GM21360 (cell line): ENCODE results near the gene YEATS2.
"Not testable (repeated sequence)": the region's sequence is repeated elsewhere in the genome, so short reads cannot be mapped to it uniquely, and the experiment has no call there.

Experiments
- ATAC-seq: cut with Tn5 transposase; IDR thresholded peaks from one replicate; pipeline ENCODE4 v1.9.1; 2021; ENCODE audit warnings: mild to moderate bottlenecking, moderate library complexity; ENCODE audit not compliant: unreplicated experiment

YEATS2 gene

DNA sequence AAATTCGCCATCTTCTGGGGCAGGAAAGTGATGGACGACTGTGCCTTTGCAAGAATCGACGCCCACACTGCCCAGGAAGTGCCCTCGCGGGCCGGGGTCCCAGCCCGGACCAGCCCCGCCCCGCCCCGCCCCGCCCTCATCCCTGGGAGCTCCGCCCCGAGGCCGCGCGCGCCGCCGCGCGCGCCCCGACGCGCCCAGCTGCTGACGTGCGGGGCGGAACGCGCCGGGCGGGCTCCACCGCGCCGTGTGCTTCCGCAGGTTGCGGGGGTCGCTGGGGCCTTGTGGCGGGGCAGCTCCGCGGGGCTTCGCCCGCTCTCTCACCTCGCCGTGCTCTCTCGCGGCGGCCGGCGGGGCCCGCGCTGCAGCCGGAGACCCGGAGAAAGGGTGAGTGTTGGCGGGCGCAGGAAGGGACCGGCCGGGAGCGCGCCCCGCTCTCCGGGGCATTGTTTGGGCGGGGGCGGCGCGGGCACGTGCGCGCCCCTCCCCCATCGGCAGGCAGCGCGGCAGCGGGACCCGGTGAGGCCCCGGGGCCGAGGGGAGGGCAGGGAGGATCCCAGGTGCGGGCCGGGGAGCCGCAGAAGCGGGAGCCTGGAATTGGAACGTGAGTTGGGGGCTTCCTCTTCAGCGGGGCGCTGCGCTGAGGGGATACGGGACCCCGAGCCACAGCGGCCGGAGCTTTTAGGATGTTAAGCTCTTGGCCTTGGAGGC lies at the start of gene YEATS2:
TSS of gene YEATS2 (plus strand) at position 188 of the 708 bp plus-strand sequence. CDS start 17,366 bp downstream, outside the sequence.
- ATAC-seq = peak; percentile 78

DNA sequence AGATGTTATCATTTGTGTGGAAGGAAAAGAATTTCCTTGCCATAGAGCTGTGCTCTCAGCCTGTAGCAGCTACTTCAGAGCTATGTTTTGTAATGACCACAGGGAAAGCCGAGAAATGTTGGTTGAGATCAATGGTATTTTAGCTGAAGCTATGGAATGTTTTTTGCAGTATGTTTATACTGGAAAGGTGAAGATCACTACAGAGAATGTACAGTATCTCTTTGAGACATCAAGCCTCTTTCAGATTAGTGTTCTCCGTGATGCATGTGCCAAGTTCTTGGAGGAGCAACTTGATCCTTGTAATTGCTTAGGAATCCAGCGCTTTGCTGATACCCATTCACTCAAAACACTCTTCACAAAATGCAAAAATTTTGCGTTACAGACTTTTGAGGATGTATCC lies 47.0 kb upstream of the YEATS2 start:
- ATAC-seq = no peak

DNA sequence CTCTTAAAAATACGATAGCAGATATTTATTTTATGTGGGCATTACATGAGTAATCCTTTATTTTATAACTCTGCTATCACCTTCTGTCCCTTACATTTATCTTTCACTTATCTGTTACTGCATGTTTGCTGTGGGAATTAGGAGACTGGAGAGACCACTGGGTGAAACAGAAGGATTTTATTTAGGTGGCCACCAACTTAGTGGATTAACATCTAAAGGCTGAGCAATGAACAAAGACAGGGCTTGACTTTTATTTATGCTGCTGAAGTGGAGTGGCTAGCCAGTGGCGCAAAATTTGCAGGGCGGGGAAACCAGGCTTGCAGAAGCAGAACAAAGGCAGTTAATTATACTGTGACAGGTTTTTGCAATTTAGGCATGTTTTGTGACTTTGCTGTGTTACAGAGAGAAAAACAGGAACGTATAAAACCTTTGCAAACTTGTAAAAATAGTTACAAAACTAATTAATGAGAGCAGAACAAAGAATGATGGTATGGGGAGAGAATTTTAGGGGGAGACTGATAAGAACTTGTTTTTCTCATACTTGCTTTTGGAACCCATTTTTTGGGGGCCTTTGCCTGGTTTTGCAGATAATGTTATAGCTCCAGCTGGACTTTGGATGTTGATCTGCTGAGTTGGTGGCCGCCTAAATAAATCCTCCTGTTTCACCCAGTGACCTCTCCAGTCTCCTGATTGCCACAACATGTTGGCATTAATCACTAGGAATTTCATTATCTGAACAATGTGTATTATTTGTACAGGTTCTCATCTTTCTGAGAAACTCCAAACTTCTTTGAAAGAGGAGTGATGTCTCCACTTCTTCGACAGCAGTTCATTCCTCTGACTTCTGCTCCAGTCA lies 44.2 kb upstream of the YEATS2 start:
- ATAC-seq = no peak

DNA sequence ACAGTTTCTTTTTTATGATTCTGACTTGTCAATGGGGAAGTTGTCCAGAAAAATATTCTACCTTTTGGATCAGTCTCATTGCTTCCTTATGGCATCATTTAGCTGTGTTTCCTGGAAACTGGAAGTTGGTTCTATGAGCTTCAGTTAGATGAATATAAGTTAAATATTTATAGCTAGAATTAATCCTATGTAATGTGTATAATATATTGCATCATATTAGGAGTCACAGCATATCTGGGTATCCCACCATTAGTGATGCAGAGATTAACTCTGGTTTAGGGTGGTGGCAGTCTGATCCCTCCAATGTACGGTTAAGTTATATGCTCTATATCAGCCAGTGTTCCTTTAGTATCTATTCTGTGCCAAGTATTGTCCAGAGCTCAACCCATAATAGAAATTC lies 42.9 kb upstream of the YEATS2 start:
- ATAC-seq = no peak

DNA sequence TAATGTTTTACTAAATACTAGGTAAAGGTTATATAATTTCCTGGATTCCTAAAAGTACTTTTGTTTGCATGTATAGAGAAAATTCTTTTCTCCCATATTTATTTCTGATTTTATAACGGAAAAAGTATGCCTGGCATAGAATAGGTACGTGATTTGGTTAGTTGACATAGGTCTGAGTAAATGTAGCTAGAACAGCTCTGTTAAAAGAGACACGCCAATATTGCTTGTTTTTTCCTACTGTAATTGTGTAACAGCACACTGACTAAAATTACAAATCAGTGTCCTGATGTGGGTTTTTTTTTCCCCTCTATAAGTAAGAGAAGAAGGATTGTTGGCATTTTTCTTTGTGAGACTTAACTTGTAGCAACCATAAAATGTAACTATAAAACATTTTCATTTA lies 35.5 kb upstream of the YEATS2 start:
- ATAC-seq = no peak

DNA sequence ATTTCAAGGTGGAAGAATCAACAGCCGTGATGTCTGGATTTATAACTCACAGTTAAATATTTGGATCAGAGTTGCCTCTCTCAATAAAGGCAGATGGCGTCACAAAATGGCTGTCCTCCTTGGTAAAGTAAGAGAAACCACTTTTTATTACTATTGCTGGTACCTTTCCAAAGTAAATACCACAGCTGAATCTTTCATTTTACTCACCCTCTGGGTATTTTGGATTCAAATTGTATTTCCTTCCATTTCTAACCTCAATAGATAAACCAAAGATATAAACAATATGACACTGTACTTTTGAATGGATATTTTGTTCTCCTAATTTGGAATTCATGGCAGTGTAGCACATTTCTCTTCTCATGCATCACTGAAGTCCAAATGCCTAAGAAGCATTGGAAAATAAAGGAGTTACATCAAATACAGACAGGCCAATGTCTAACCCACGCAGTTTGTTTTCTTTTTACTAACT lies 32.6 kb upstream of the YEATS2 start:
- no peak for ATAC-seq

DNA sequence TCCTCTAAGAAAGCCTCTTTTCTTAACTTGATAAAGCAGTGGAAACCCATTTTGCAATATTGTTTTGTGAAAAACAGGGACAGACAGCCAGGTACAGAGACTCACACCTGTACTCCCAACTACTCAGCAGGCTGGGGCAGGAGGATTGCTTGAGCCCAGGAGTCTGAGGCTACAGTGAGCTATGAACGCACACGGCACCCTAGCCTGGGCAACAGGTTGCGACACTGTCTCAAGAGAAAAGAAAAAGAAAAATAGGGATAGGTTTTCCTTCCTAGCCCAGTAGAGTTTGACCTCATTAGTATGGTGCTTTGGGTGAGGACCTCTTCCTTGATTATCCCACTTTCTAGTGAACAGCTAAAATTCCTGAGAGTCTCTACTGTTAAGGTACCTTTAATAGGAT lies 17.5 kb upstream of the YEATS2 start:
- no peak for ATAC-seq

DNA sequence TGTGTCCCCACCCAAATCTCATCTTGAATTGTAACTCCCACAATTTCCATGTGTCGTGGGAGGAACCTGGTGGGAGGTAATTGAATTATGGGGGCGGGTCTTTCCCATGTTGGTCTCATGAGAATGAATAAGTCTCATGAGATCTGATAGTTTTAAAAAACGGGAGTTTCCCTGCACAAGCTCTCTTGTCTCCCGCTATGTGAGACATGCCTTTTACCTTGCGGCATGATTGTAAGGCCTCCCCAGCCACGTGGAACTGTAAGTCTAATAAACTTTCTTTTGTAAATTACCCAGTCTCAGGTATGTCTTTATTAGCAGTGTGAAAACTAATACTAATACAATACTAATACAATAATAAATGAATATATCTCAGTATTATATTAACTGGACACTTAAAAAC lies 9.9 kb upstream of the YEATS2 start:
- no peak for ATAC-seq

DNA sequence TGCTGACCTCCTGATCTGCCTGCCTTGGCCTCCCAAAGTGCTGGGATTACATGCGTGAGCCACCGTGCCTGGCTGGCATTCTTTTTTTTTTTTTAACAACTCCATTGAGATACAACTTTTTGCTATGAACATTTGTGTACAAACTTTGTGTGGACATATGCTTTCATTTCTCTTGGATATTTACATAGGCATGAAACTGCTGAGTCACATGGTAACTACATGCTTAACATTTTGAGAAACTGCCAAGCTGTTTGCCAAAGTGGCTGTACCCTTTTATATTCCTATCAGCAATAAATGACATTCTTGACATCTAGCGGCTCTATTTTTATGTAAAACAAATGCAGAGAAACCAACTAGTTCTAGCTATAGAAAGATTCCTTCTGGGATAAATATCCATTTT lies 8.7 kb upstream of the YEATS2 start:
- ATAC-seq = no peak

DNA sequence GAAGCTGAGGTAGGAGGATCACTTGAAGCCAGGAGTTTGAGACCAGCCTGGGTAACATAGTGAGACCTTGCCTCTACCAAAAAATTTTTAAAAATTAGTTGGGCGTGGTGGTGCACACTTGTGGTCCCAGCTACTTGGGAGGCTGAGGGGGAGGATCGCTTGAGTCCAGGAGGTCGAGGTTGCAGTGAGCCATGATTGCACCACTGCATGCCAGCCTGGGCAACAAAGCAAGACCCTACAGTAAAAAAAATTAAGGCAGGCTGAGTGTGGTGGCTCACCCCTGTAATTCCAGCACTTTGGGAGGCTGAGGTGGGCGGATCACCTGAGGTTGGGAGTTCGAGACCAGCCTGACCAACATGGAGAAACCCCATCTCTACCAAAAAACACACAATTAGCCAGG lies 8.0 kb upstream of the YEATS2 start:
- not testable (repeated sequence) for ATAC-seq

DNA sequence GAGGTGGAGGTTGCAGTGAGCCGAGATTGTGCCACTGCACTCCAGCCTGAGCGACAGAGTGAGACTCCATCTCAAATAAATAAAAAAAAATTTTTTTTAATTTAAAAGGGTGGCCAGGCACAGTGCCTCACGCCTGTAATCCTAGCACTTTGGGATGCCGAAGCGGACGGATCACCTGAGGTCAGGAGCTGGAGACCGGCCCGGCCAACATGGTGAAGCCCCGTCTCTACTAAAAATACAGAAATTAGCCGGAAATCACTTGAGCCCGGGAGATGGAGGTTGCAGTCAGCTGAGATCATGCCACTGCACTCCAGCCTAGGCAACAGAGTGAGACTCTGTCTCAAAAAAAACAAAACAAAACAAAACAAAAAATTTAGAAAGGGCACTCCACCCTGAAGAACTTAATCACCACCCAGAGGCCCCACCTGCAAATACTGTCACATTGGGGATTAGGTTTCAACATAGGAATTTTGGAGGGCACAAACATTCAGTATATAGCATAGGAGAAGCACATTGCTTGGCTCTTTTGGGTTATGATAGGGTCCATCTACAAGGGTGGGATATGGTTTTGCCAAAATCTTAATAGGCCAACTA lies 7.1 kb upstream of the YEATS2 start:
- ATAC-seq = no peak

DNA sequence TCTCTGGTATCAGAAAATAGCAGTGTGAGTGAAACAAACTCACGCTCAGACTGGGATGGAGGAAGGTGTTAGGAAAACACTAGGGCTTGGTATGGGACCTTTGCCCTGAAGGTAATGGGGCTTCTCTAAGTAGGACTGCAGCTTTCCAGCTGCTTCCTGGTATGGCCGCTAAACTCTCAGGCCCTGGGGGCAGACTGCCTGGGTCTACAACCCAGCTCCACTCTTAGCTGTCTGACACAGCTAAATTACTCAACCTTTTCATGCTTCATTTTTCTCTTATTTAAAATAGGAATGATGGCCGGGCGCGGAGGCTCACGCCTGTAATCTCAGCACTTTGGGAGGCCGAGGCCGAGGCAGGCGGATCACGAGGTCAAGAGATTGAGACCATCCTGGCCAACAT lies 5.2 kb upstream of the YEATS2 start:
- ATAC-seq = no peak

DNA sequence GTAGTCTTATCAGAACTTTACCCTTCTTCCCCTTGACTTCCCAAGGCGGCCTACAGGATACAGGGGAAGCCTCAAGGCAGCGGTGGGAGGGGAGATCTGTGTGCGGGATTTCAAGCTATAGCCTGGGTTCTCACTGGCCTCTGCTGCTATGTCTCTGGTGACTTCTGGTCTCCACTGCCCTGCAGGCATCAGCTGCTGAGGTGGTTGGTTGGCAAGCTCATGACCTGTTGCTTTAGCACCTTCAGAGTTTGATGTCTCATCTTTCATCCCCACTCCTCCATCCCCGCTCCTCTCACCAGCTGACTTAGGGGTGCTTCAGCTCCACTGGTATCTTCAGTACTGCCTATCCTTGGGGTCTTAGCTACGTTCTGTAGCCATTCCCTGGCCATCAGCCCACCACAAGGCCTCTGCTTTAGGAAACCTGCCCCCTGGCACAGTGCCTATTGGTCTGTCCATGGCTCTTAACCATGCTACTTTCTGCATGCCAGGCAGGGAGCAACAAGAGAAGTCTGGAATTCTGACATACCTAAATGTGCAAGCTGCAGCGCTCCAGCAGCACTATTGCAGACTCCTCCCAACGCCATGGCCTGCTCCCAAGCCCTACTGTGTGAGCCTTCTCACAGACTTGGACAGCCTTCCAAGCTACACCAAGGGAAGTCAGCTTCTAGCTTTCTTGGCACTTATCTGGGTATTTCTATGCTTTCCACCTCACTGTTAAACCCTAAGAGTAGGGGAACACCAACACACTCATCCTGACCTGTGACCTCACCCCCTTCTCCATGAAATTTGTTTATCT lies 1.8 kb upstream of the YEATS2 start:
- no peak for ATAC-seq

DNA sequence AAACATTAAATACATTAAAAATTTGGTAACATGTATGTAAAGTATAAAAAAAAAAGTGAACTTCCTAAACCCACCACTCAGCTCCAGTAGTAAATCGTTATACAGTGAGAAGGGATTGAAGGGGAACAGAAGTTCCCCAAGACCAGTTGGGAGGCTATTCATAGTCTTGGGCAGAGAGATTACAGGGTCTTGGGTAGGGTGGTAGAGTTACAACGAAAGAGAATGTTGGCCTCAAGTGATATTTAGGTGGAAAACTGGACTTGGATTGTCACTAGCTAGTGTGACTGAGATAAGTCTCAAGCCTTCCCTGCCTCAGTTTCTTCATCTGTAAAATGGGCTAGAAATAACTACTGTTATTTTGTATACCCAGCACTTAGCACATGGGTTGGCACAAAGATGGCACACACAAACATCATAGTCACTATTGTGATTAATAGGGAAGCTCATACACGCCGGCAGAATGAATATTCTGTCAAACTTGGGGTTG lies 431 bp upstream of the YEATS2 start:
- no peak for ATAC-seq

DNA sequence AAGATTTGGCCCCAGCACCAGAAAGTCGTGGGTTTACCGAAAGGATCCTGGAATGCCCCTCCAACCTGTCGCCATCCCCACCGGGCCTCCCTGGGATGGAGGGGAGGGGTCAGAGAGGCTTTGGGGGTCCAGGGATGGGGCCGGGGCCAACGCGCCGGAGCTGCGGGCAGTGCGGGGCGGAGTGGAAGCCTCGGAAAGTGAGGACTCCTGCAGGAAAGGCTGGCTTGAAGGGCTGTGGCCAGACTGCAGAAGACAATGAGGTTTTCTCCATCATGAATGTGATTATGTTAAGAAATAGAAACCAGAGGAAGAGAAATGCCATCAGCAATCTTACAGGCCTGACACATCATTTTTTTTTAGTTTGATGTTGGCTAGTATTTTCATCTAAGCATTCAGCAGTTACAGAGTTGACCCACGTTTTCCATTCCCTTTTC lies 738 bp downstream of the YEATS2 start:
- peak; percentile 14 for ATAC-seq

DNA sequence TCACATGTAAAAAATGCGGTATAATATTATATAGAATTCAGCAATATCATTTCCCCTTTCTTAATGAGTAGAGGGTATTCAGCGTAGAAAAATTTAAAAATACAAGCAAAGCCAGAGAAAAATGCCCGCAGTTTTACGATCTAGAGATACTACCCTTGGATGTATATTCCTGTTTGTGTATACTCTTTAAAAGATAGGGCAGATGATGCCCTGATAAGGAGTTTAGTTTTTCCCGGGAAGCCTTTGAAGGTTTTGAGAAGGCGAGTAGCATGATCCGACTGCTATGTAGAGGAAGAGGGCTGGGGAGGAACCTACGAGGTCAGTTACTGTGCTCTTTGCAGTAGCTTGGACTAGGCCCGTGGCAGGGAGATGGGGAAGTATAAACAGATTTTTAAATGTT lies 1.2 kb downstream of the YEATS2 start:
- ATAC-seq = no peak

DNA sequence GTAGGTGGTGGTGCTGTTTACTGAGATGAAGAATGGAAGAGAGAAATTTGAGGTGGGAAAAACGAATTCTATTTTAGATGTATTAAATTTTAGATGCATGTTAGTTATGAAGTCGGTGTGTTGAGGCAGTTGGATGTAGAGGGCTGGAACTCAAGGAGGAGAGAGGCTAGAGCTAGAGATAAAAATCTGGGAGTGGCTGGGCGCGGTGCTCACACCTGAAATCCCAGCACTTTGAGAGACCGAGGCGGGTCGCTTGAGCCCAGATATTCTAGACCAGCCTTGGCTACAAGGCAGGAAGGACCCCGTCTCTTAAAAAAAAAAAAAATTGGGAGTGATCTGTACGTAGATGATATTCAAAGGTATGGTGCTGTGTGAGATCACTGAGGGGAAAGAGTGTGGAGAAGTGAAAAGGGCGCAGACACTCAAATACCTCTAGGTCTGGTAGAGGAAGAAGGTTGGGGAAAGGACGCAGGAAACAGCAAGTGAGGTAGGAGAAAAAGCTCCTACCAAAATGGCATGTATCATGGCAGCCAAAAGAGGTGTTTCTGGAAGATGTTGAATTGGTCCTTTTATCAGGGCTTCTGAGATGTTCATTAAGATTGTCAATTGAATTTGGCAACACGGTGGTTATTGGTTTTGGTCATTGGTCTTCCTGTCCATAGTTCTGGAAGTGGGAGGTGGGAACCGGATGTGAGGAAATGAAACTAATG lies 1.8 kb downstream of the YEATS2 start:
- no peak for ATAC-seq

DNA sequence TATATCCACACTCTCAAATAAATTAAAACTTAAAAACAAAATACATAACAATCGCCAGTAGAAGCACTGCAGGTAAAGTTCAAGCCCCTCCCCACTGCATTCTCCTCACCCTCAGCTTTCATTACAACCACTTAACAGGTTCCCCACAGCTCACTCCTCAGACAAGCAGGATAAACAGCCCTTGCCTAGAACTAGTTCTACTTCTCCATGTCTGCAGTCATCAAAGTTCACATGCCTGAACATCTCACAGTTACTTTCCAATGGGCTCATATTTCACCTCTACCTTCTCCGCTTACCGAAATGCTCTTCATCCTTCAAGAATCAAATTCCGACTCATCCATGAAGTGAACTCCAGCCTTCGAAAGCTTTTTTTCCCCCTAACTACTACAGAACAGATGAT lies 4.1 kb downstream of the YEATS2 start:
- no peak for ATAC-seq

DNA sequence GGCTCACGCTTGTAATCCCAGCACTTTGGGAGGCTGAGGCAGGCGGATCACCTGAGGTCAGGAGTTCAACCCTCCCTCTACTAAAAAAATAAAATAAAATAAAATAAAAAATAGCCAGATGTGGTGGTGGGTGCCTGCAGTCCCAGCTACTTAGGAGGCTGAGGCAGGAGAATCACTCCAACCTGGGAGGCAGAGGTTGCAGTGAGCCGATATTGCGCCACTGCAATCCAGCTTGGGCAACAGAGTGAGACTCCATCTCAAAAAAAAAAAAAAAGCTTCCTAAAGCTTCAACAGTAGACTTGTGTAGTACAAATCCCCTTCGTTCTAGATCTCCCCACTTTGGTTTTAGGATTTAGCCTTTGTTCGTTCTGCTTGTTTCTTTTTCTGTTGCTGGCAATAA lies 6.3 kb downstream of the YEATS2 start:
- not testable (repeated sequence) for ATAC-seq

DNA sequence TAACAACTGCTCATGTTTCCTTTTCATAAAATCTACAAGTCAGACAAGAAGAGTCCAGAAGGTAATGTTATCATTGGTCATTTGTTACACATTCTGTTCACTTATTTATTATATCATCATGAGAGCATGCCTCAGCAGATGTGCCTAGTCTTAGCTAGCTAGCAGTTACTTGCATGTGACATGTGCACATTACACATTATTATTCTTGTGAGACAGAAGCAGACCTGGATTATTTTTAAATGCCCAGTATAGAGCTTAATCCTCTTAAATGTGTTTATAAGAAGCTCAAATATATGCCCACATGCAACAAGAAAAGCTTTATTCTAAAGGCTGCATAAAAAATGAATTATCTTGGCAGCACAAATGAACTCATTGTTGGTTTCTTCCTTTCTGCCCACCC lies 12.6 kb downstream of the YEATS2 start:
- ATAC-seq = no peak
